WERI-Rb-1 (cell line): ENCODE measurements around the gene PLAA.

Source experiments
- DNase-seq: peaks from one replicate; pipeline ENCODE4 v3.0.0-alpha.2; 2020
- H3K27ac ChIP-seq: fragments of 250-450 bp; sonication (Bioruptor Pico); 2 replicates; pipeline ENCODE4 v1.5.1; 2020; ENCODE audit warnings: mild to moderate bottlenecking, moderate library complexity
- H3K27me3 ChIP-seq: fragments of 250-450 bp; sonication (Bioruptor Pico); 2 replicates; pipeline ENCODE4 v1.5.1; 2021; ENCODE audit warnings: mild to moderate bottlenecking, low read depth, moderate library complexity; ENCODE audit not compliant: insufficient read depth, severe bottlenecking
- H3K36me3 ChIP-seq: fragments of 250-450 bp; sonication (Bioruptor Pico); 2 replicates; pipeline ENCODE4 v1.5.1; 2020; ENCODE audit warnings: mild to moderate bottlenecking, moderate library complexity
- H3K4me3 ChIP-seq: 2 replicates; pipeline ENCODE4 v1.5.1; 2011; ENCODE audit warnings: low read depth, mild to moderate bottlenecking, control low read depth, low read length
- H3K9me3 ChIP-seq: fragments of 250-450 bp; sonication (Bioruptor Pico); 2 replicates; pipeline ENCODE4 v1.5.1; 2021; ENCODE audit warnings: mild to moderate bottlenecking, moderate library complexity; ENCODE audit not compliant: severe bottlenecking
- TF ChIP-seq, protein P1 (sequence below): IDR thresholded peaks from 2 replicates; pipeline ENCODE4 v1.5.1; 2011; ENCODE audit warnings: low read depth, mild to moderate bottlenecking, control low read depth, inconsistent platforms, low read length

PLAA gene

GRCh38 chr9:26925609-26926008, 21.4 kb downstream of the PLAA start:
- TF ChIP-seq, protein P1, sequence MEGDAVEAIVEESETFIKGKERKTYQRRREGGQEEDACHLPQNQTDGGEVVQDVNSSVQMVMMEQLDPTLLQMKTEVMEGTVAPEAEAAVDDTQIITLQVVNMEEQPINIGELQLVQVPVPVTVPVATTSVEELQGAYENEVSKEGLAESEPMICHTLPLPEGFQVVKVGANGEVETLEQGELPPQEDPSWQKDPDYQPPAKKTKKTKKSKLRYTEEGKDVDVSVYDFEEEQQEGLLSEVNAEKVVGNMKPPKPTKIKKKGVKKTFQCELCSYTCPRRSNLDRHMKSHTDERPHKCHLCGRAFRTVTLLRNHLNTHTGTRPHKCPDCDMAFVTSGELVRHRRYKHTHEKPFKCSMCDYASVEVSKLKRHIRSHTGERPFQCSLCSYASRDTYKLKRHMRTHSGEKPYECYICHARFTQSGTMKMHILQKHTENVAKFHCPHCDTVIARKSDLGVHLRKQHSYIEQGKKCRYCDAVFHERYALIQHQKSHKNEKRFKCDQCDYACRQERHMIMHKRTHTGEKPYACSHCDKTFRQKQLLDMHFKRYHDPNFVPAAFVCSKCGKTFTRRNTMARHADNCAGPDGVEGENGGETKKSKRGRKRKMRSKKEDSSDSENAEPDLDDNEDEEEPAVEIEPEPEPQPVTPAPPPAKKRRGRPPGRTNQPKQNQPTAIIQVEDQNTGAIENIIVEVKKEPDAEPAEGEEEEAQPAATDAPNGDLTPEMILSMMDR = no peak
- Histone ChIP-seq H3K27ac (no peak overlapping the region), H3K9me3 (no peaks in the 10 kb centered on the region), H3K27me3 (no peaks in the 10 kb centered on the region), H3K36me3 (peaks cover 63% of the 10 kb centered on the region), H3K4me3 (no peak overlapping the region)
- DNase-seq = no peak

DNA sequence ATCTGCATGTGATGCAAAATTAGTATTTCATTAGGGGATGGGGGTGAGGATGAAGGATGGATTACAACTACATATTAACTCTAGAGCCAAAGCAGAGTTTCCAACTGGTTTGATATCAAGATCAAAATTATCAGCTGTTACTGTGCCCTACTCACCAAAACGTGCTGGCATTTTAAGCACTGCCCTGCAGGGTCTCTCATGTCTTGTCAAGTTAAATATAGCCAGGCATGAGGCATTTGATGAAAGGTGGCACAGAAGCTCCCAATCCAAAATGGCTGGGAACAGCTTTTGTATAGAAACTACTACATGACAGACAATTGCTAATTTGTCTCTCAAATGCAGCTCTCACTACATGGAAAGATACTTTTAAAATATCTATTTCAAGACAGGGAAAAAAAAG, 27.3 kb downstream of the PLAA start:
- no peaks in the 10 kb centered on the region for H3K27me3 ChIP-seq
- H3K9me3 ChIP-seq = no peaks in the 10 kb centered on the region
- no peak overlapping the region for H3K4me3 ChIP-seq
- H3K27ac ChIP-seq = no peak overlapping the region
- H3K36me3 ChIP-seq = peaks cover 70% of the 10 kb centered on the region
- DNase-seq = no peak
- TF ChIP-seq, protein P1 = no peak

DNA sequence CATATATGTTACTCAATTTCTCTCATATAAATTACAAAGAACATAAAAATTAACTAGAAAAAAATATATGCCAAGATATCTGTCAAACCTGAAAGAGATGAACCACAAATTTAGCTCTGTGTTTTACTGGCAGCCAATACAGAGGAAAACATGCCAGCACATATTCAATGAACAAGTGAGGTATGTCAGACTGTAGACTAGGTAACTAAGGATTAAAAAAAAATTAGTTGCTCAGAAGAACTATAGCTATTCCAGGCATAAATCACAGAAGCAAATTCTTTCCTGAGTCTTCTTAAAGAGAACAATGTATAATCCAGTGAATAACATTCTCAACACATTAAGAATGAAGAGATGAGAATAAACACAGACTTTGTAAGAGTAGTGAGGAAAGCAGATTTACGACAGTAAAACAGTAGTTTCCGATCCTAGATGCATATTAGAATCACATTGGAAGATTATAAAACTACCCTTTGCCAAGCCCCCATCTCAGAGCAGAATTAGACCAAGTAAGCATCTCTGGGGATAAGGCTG, 33.8 kb downstream of the PLAA start:
- Histone ChIP-seq H3K27ac (no peak overlapping the region), H3K36me3 (peaks cover 27% of the 10 kb centered on the region), H3K9me3 (no peaks in the 10 kb centered on the region), H3K4me3 (no peak overlapping the region), H3K27me3 (no peaks in the 10 kb centered on the region)
- no peak for DNase-seq
- TF ChIP-seq, protein P1 = no peak

GRCh38 chr9:26904671-26905070, 42.4 kb downstream of the PLAA start:
- DNase-seq = no peak
- Histone ChIP-seq H3K27ac (no peak overlapping the region), H3K4me3 (no peak overlapping the region), H3K27me3 (no peaks in the 10 kb centered on the region), H3K36me3 (peaks cover 19% of the 10 kb centered on the region), H3K9me3 (no peaks in the 10 kb centered on the region)
- TF ChIP-seq, protein P1 = no peak

DNA sequence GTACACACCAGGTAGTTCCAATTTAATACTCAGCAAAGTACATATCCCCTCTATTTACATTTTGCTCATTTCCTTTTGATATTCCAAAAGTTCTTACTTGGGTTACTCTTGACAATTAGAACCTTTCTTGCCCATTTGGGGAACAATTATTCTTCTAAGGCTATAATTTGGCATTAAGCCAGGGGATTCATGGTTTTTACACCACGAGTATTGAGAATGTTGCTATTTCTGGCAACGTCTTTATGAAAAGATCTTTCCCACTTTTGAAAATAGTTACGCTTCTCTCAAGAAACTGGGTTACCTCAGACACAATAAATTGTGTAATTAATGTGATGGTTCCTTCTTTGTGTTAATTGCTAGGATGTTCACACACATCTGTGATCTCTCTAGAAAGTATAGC, 43.0 kb downstream of the PLAA start:
- no peaks in the 10 kb centered on the region for H3K9me3 ChIP-seq

More for the DNA sequence above, 43.0 kb downstream of the PLAA start:
- Histone ChIP-seq H3K27me3 (no peaks in the 10 kb centered on the region), H3K27ac (no peak overlapping the region), H3K4me3 (no peak overlapping the region), H3K36me3 (peaks cover 19% of the 10 kb centered on the region)
- TF ChIP-seq, protein P1 = no peak
- DNase-seq = no peak
